ENCODE data around the gene ZNF584.
A peak's percentile ranks its signal among the peaks of the same experiment; 100 is the strongest.
"Not testable (repeated sequence)": the region's sequence is repeated elsewhere in the genome, so short reads cannot be mapped to it uniquely, and the experiment has no call there.

The ZNF584 gene

DNA sequence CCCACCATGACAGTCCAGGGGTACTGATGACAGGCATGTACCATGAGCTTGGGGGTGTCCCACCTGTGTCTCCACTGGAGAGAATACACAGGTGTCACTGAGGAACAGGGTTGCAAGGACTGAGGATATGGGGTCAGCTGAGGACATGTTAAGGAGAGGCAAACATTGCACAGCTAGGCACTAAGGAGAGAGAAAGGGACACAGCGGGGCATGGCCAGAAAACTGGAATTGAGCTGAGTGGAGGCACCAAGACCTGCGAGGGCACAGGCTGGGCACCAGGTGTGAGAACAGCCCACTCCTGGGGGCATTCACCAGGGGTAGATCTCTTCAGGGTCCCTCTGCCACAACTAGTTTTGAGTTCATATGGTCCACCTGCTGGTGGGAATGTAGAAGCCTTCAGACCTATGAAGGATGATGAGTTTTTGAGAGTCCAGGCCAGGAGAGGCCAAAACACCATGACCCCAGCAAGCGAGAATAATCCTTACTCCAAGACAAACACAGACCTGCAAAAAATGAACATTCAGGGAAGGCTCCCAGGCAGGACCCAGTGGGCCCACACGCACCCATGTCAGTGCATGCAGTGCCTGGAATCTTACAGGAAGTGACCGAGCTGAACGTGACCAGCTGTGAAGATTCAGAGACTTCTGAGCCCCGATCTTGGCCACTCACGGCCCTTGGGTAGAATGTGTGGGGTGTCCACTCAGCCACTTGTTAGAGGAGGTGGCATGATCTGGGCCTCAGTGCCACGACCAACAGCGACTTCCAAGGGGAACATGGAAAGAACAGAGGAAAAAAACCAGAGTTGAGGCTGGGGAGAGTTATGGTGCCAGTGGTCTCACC, 1.4 kb upstream of the ZNF584 start:
- no peak for DNase-seq

DNA sequence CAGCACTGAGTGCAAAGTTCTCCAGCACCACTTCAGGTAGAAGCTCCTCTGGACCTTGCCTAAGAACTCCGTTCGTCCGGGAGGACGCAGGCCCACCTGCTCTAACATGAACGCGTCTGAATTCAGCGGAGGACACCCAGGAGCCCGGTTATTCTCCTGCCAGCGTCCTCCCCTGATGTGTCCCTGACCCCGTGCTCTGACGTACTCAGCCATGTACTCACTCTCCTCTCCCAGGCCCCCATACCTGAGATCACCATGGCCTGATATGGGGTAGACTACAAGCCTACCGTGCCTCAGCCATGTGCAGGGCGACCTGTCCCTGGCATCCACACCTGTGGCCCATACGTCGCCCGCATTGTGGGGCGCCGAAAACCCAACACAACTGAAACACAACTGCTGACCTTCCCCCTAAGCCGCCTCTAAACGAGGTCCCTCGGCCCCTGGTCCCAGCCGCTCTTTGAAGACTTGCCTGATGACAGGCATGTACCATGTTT, 744 bp upstream of the ZNF584 start:
- DNase-seq: no peak

DNA sequence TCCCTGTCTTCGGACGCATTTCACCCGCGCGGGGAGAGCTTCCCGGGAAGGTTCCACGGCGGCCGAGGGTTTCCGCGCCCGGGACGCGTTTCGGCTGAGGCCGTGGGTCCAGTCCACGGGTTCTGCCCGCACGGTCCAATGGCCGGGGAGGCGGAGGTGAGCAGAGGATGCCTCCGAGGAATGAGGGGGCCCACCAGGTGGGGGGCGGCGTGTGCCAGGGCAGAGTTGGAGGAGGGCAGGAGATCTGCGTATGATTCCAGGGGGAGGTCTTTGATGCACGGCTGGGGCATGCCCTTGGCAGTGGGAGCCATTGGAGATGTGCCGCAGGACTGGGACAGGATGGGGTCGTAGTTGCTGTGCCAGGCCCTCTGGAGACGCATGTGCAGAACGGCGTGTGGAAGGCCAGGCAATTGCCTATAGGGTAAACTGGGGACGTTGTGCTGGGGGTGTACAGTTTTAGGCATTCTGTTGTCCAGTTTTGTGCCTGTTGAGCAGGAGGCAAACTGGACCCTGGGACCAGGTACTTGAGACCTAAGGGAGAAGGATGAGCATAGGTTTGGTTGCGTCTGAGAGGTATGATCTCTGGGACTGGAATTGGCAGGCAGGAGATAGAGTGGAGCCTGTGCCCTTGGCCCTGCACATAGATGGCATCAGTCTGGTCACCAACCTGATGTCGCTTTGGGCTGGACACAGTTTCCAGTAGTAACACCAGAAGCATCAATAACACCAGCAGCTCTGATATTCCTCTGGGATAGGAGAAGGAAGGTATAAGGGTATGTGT, 751 bp downstream of the ZNF584 start:
- DNase-seq: no peak

DNA sequence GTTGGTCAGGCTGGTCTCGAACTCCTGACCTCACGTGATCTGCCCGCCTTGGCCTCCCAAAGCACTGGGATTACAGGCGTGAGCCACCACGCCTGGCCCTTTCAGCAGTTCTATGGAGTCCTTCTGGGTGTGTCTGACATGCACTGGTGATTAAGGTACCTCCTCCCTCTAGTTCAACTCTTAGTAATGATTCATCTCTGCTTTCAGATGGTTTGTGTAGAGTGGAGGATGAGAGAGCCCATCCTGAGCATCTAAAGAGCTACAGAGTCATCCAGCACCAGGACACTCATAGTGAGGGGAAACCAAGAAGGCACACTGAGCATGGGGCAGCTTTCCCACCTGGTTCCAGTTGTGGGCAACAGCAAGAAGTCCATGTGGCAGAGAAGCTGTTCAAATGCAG, 8.2 kb downstream of the ZNF584 start:
- no peak for DNase-seq

DNA sequence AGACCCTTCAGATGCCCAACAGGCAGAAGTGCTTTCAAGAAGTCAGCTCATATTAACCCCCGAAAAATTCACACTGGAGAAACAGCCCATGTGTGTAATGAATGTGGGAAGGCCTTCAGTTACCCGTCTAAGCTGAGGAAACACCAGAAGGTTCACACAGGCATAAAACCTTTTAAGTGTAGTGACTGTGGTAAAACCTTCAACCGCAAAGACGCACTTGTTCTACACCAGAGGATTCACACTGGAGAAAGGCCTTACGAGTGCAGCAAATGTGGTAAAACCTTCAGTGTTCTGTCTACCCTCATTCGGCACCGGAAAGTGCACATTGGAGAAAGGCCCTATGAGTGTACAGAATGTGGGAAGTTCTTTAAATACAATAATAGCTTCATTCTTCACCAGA, 8.6 kb downstream of the ZNF584 start:
- no peak for DNase-seq

DNA sequence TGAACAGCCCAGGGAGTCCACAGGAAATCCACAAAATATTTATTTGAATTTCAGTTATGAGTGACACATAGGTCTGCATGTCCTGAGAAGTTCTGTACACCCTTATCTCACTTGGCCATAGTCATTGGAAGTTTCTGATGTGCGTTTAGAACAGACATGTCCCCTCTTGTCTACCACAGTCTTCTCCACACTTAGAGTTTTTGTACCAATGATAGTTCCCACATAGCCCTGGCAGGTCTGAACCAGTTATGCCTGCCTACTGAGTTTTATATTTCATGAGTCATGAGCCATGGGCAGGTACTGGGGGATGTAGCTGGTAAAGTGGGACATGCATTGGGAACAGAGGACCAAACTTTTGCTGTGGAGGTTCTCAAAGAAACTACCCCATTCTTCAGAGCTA, 20.2 kb downstream of the ZNF584 start:
- no peak for DNase-seq

DNA sequence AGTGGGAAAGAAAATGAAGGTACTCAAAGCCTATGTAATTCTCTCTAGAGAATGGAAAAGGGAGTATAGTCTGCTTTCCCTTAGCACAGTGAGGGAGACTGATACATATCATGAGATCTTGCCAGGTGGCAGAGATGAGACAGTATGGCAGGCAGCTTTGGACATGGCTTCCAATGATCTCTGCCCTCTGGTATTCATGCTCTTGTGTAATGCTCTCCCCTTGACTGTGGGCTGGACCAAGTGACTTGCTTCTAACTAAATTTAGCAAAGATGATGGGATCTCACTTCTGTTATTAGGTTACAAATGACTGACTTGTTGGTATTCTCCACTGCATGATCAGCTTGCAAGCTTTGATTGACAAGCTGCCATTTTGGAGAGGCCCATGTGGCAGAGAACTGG, 21.3 kb downstream of the ZNF584 start:
- no peak for DNase-seq

DNA sequence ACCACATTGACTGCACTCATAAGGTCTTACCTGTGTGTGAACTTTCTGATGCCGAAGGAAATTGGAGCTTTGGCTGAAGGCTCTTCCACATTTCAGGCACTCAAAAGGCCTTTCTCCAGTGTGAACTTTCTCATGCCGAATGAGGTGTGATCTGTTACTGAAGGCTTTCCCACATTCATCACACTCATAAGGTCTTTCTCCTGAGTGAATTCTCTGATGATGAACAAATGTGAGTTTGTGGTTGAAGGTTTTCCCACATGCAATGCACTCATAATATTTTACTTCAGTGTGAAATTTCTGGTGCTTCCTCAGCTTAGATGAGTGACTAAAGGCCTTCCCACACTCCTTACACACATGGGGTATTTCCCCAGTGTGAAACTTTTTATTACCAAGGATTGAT, 25.8 kb downstream of the ZNF584 start:
- no peak for DNase-seq

DNA sequence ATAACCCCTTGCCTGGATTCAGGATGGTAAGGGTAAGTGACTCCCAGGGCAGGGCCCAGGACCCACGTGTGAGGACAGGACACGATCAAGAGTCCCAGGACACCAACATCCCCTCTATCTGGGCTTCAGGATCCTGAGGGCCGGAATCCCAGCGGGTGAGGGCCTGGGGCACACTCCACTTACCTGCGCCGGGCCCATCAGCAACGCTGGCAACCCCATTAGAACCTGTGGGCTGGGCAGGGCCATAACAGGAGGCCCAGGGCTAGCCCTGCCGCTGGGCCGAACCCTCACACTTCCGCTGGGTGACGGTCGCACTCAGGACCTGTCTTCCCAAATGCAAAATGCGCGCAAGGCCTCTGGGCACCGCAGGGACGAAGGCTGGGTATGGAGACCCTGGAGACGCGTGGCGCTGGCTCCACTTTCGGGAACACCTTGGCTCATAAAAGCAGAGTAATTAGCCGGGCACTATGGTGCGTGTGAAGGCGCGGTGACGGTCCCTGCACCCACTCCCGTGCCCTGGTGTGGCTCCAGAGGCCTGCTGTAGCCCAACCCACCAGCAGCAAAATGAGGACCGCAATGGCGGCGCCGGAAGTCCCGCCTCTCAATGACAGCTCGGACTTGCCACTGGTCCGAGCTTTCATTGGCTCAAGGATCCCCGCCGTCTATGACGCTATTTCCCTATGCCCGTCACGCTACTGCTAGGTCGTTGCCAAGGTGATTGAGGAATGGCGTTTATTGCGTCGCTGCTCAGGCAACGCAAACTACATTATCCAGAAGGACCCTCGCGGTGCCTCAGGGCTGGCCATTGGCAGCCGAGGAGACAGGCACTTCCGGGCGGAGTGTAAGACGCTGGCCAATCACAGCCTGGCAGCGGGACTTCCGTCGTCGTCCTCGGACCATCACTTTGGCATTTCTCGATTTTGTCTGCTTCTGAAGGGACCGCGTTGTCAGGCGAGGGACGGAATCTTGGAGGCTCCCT, 31.4 kb downstream of the ZNF584 start, which contains the start of gene ZNF132:
TSS of gene ZNF132 (minus strand) at position 578 of the 979 bp plus-strand sequence. CDS start at position 246, 332 bp downstream.
- peak; percentile 82 to 93 (median 89) for DNase-seq

DNA sequence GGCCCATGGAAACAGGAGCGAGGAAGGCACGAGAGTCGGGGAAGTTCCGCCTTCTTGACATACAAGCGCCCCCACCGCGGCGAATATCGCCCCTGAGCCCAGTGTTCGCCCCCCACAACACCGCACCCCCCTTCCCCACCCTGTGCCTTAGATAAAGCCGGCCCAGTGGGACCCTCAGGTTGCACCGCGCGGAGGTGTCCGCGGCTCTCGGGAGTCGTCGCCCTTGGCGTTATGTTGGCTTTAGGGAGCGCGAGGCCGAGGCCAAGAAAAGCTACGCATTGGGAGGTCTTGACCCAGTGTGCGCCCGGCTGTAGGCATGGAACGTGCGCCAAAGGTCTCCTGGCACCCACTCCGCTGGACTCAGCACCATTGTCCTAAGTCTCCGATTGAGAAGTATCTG, 32.1 kb downstream of the ZNF584 start:
- DNase-seq: no peak

DNA sequence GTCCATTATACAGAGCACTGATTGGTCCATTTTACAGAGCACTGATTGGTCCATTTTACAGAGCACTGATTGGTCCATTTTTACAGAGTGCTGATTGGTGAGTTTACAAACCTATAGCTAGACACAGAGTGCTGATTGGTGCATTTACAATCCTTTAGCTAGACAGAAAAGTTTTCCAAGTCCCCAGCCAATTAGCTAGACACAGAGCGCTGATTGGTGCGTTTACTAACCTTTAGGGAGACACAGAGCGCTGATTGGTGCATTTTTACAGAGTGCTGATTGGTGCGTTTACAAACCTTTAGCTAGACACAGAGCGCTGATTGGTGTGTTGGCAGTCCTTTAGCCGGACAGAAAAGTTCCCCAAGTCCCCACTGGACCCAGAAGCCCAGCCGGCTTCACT, 34.5 kb downstream of the ZNF584 start:
- DNase-seq: not testable (repeated sequence)

DNA sequence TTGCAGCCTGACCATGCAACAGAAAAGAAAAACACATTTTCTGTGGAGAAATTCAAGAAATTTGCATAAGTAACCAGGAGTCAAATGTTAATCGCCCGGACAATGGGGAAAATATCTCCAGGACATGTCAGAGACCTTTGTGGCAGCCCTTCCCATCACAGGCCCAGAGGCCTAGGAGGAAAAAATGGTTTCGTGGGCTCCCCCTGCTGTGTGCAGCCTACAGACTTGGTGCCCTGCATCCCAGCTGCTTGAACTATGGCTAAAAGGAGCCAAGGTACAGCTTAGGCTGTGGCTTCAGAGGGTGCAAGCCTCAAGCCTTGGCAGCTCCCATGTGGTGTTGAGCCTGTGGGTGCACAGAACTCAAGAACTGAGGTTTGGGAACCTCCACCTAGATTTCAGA, 40.4 kb downstream of the ZNF584 start:
- DNase-seq: not testable (repeated sequence)

DNA sequence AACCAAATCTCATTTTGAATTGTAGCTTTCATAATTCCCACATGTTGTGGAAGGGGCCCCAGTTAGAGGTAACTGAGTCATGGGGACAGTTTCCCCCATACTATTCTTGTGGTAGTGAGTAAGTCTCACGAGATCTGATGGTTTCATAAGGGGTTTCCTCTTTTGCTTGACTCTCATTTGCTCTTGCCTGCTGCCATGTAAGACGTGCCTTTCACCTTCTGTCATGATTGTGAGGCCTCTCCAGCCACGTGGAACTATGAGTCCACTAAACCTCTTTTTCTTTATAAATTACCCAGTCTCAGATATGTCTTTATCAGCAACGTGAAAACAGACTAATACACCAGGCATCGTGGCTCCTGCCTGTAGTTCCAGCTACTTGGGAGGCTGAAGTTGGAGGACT, 41.5 kb downstream of the ZNF584 start:
- DNase-seq: not testable (repeated sequence)

DNA sequence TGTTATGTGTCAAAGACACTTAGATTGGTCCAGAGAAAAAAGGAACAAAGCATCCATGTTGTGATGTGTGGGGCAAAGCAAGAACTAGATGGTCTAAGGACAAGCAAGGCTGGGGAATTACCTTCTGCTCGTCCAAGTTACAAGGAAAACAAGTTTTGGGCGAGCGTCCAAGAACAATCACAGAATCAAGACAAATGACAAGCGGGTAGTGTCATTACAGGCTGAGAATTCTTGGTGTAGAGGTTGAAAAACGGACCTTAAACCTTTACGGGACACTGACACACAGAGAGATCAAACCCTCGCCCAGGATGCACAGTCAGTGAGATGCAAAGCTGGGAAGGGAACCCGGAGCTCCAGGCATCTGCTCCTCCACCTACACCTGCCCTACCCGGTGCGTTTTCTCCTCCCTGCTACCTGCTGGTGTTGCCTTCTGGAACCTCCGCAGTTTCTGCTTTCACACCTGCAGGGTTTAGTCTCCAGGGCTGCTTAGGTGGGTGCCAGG, 42.5 kb downstream of the ZNF584 start:
- no peak for DNase-seq

DNA sequence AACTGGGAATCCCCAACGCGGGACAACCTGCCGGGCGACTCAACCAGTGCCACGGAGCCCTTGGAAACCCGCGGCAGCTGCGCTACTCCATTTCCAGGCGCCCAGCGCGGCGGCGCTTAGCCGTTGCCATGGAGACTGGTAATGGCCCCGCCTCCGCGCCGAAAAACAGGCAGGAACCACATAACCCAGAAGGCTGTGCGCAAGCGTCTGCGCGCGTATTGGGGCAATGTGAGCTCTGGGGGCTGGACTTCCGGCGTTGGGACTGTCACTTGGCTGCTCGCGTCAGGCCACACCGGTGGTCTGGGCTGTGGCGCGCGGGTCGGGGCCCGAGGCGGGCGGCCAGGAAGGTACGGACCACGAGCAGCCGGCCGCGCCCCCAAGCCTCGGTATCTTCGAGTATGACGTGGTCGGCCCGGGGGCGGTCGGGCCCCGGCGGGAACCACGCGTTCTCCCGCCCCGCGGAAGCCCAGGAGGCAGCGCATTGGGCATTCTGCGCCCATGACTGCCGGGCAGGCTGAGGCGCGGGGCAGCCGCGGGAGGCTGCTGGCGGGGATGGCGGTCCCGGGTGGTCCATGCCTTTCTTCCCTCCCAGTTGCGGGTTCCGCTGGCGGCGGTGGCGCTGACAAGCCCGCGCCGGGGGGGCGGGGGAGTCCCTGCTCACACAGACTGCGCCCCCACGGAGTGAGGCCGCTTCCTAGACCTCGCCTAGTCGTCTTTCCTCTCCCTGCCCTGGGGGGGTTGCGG, 43.1 kb downstream of the ZNF584 start, which contains the start of gene ZNF324B:
TSS of gene ZNF324B (plus strand) at position 265 of the 744 bp plus-strand sequence. CDS start 2,080 bp downstream, outside the sequence.
- DNase-seq: peak; percentile 92 to 95 (median 94)

DNA sequence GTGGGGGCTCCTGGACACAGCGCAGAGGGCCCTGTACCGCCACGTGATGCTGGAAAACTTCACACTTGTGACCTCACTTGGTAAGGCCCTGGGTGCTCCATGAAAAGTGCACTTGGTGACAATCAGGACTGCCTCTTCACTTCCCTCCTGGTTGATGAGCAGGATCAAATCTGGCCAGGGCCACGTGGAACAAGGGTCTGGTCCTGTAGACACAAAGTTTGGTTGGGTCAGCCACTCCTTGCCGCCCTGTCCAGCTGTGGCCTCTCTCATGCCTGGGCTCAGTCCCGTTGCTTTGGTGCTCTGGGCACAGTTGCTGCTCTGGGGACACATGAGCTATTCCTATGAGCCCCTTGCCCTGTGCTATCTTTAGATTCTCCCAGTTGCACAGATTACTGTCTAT, 45.3 kb downstream of the ZNF584 start:
- DNase-seq: no peak

DNA sequence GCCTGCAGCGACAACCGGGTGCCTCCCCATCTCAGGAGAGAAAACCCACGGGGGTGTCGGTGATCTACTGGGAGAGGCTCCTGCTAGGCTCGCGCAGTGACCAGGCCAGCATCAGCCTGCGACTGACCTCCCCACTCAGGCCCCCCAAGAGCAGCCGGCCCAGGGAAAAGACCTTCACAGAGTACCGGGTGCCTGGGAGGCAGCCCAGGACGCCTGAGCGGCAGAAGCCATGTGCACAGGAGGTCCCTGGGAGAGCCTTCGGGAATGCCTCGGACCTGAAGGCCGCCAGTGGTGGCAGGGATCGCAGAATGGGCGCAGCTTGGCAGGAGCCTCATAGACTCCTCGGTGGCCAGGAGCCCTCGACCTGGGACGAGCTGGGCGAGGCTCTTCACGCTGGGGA, 46.9 kb downstream of the ZNF584 start:
- DNase-seq: no peak

DNA sequence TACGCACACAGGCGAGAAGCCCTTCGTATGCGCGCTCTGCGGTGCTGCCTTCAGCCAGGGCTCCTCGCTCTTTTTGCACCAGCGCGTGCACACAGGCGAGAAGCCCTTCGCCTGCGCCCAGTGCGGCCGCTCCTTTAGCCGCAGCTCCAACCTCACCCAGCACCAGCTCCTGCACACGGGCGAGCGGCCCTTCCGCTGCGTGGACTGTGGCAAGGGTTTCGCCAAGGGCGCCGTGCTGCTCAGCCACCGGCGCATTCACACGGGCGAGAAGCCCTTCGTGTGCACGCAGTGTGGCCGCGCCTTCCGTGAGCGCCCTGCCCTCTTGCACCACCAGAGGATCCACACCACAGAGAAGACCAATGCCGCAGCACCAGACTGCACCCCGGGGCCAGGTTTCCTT, 47.7 kb downstream of the ZNF584 start:
- no peak for DNase-seq

DNA sequence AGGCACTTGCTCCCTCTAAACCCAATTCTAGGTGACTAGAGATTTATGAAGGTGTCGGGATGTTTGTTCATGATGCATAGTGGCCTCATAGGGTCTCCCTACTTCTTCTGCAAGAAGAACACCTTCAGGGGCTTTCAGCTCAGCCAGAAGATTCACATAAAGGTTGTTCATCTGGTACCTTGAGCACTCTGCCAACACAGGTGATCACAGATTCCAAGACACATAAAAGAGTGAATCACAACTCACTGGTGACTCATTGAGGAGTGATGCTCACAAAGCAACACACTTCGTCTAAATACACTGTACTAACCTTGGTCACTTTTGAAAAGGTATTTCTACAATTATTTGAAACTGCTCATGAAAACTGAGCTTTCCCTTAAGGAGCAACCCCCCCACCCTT, 51.6 kb downstream of the ZNF584 start:
- no peak for DNase-seq

DNA sequence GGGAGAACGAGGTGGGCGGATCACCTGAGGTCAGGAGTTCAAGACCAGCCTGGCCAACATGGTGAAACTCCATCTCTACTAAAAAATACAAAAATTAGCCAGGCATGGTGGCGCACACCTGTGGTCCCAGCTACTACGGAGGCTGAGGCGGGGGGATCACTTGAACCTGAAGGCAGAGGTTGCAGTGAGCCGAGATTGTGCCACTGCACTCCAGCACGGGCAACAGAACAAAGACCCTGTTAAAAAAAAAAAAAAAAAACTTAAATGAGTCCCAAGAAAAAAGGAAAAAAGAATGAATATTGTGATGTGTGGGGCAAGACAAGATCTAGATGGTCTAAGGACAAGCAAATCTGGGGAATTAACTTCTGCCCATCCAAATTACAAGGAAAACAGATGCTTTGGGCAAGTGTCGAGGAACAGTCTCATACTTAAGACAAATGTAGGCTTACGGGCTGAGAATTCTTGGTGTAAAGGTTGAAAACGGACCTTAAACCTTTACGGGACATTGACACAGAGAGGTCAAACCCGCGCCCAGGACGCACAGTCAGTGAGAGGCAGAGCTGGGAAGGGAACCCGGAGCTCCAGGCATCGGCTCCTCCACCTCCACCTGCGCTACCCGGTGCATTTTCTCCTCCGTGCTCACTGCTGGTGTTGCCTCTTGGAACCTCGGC, 57.8 kb downstream of the ZNF584 start:
- DNase-seq: no peak
